ENCODE data around the gene ARPC5. TPM values are rescaled to one million over a fixed set of nuclear protein-coding genes. Genes with fewer than 3 reads are reported as not detected.

The ARPC5 gene
- total and polyA plus RNA-seq, 10 of the 15 experiments (the other 5 are each of a cell fraction or from before 2014, with no cell fraction given), result 238 to 784 (median 309) TPM

- TF ChIP-seq REST (IDR thresholded peaks at IDR 0.05; ENCODE audit: low read depth, low read length) (no peak), CREB1 (IDR thresholded peaks at IDR 0.05; ENCODE audit: low read depth) (peak; percentile 14; the same call in 1 of the 2 replicates), ETV6 (conservative IDR thresholded peaks at IDR 0.05 in 1 of 2, IDR thresholded peaks at IDR 0.05 in 1 of 2; ENCODE audit: borderline replicate concordance in 1 of 2, low read depth in 1 of 2) (no peak; a peak in 1 of 4 replicates), EED (IDR thresholded peaks at IDR 0.05; ENCODE audit: low read depth) (peak; percentile 72), MEF2B (IDR thresholded peaks at IDR 0.05; ENCODE audit: partially characterized antibody, poor library complexity, severe bottlenecking) (peak; percentile 44), RELB (IDR thresholded peaks at IDR 0.05; ENCODE audit: low read depth) (peak; percentile 49; the same call in 1 of the 2 replicates), RAD21 (IDR thresholded peaks at IDR 0.05; ENCODE audit: insufficient read depth, low read depth, low read length) (peak; percentile 70), JUND (IDR thresholded peaks at IDR 0.05; ENCODE audit: low read depth, low read length) (no peak), IKZF2 (IDR thresholded peaks at IDR 0.05) (peak; percentile 83), RAD51 (IDR thresholded peaks at IDR 0.05) (0 out of 2 replicates have a peak, but pooled peaks have one; percentile 50), IKZF1 (conservative IDR thresholded peaks at IDR 0.05) (peak; percentile 78), CBX3 (IDR thresholded peaks at IDR 0.05; ENCODE audit: borderline replicate concordance, low read depth) (no peak), ZBED1 (IDR thresholded peaks at IDR 0.05; ENCODE audit: borderline replicate concordance) (peak; percentile 42; the same call in 1 of the 2 replicates), MTA2 (IDR thresholded peaks at IDR 0.05; ENCODE audit: low read depth) (peak; percentile 69), POU2F2 (IDR thresholded peaks at IDR 0.05; ENCODE audit: borderline replicate concordance, low read depth, low read length) (peak; percentile 61; the same call in 1 of the 3 replicates), NFYA (IDR thresholded peaks at IDR 0.05; ENCODE audit: borderline replicate concordance, low read depth, low read length) (no peak), ZNF207 (IDR thresholded peaks at IDR 0.05; ENCODE audit: borderline replicate concordance) (no peak; the same call in 1 of the 2 replicates), TARDBP (IDR thresholded peaks at IDR 0.05; ENCODE audit: borderline replicate concordance) (no peak), YY1 (IDR thresholded peaks at IDR 0.05; ENCODE audit: low read depth, low read length) (peak; percentile 57; the same call in 1 of the 2 replicates)
- TF ChIP-seq, protein P1, sequence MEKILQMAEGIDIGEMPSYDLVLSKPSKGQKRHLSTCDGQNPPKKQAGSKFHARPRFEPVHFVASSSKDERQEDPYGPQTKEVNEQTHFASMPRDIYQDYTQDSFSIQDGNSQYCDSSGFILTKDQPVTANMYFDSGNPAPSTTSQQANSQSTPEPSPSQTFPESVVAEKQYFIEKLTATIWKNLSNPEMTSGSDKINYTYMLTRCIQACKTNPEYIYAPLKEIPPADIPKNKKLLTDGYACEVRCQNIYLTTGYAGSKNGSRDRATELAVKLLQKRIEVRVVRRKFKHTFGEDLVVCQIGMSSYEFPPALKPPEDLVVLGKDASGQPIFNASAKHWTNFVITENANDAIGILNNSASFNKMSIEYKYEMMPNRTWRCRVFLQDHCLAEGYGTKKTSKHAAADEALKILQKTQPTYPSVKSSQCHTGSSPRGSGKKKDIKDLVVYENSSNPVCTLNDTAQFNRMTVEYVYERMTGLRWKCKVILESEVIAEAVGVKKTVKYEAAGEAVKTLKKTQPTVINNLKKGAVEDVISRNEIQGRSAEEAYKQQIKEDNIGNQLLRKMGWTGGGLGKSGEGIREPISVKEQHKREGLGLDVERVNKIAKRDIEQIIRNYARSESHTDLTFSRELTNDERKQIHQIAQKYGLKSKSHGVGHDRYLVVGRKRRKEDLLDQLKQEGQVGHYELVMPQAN (conservative IDR thresholded peaks at IDR 0.05), result peak; percentile 48; the same call in 1 of the 2 replicates
- TF ChIP-seq, protein P2, sequence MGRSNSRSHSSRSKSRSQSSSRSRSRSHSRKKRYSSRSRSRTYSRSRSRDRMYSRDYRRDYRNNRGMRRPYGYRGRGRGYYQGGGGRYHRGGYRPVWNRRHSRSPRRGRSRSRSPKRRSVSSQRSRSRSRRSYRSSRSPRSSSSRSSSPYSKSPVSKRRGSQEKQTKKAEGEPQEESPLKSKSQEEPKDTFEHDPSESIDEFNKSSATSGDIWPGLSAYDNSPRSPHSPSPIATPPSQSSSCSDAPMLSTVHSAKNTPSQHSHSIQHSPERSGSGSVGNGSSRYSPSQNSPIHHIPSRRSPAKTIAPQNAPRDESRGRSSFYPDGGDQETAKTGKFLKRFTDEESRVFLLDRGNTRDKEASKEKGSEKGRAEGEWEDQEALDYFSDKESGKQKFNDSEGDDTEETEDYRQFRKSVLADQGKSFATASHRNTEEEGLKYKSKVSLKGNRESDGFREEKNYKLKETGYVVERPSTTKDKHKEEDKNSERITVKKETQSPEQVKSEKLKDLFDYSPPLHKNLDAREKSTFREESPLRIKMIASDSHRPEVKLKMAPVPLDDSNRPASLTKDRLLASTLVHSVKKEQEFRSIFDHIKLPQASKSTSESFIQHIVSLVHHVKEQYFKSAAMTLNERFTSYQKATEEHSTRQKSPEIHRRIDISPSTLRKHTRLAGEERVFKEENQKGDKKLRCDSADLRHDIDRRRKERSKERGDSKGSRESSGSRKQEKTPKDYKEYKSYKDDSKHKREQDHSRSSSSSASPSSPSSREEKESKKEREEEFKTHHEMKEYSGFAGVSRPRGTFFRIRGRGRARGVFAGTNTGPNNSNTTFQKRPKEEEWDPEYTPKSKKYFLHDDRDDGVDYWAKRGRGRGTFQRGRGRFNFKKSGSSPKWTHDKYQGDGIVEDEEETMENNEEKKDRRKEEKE (IDR thresholded peaks at IDR 0.05), result no peak
These were observed 26.3 kb downstream of the ARPC5 start (continued) for GRCh38 chr1:183609313-183609712.

Data from GM12878 (cell line).